ENCODE data around the gene SRPK2.

- no peak for TF ChIP-seq EZH2 (IDR thresholded peaks at IDR 0.05; ENCODE audit: insufficient read depth, low read length)
- no peak for TF ChIP-seq CTCF (IDR thresholded peaks at IDR 0.05; ENCODE audit: insufficient read depth, low read depth, low read length)
Measured at GRCh38 chr7:105204520-105204919, 184.2 kb downstream of the SRPK2 start.

Data from astrocyte (in vitro differentiated cells and primary cell).